SK-N-SH (cell line): ENCODE results near the gene QSER1. TPM values are rescaled to one million over a fixed set of nuclear protein-coding genes. Genes with fewer than 3 reads are reported as not detected.

Experiments used
- ELF1 ChIP-seq: IDR thresholded peaks from 2 replicates; pipeline ENCODE4 v1.4.0; 2012
- EZH2phosphoT487 ChIP-seq: fragments of 200-600 bp; sonication (generic); IDR thresholded peaks from 2 replicates; pipeline ENCODE4 v1.6.1; 2017; ENCODE audit warnings: low read depth, mixed run types, mild to moderate bottlenecking, antibody characterized with exemption, moderate library complexity, borderline replicate concordance
- FOXJ3 ChIP-seq: sonication (generic); formaldehyde crosslinking; IDR thresholded peaks from 2 replicates; pipeline ENCODE4 v1.5.1; 2020; ENCODE audit warnings: mild to moderate bottlenecking, missing genetic modification reagents
- GABPA ChIP-seq: IDR thresholded peaks from 2 replicates; pipeline ENCODE4 v1.4.0; 2012; ENCODE audit warnings: low read depth, mild to moderate bottlenecking
- GATA2 ChIP-seq: sonication (generic); formaldehyde crosslinking; IDR thresholded peaks from 2 replicates; pipeline ENCODE4 v1.5.0; 2020; ENCODE audit warnings: mild to moderate bottlenecking, missing genetic modification reagents
- MEF2A ChIP-seq: IDR thresholded peaks from 2 replicates; pipeline ENCODE4 v1.4.0; 2012; ENCODE audit warnings: low read depth, borderline replicate concordance
- MXI1 ChIP-seq: IDR thresholded peaks from 2 replicates; pipeline ENCODE4 v1.6.1; 2012; ENCODE audit warnings: mild to moderate bottlenecking, low read depth, low read length, improper control_type of control experiment
- NFIC ChIP-seq: IDR thresholded peaks from 2 replicates; pipeline ENCODE4 v1.4.0; 2012; ENCODE audit warnings: borderline replicate concordance
- POLR2AphosphoS5 ChIP-seq: IDR thresholded peaks from 2 replicates; pipeline ENCODE4 v1.6.1; 2012; ENCODE audit warnings: low read depth, low read length
- RAD21 ChIP-seq: IDR thresholded peaks from 2 replicates; pipeline ENCODE4 v1.6.1; 2012; ENCODE audit warnings: mild to moderate bottlenecking, low read length
- RCOR1 ChIP-seq: fragments of 150-350 bp; IDR thresholded peaks from 2 replicates; pipeline ENCODE4 v1.6.1; 2017; ENCODE audit warnings: antibody characterized with exemption, low read length
- RXRA ChIP-seq: IDR thresholded peaks from 2 replicates; pipeline ENCODE4 v1.4.0; 2012; ENCODE audit warnings: low read depth, mild to moderate bottlenecking, borderline replicate concordance
- SMC3 ChIP-seq: IDR thresholded peaks from 2 replicates; pipeline ENCODE4 v1.6.1; 2012; ENCODE audit warnings: low read depth, low read length, improper control_type of control experiment
- TAF1 ChIP-seq: IDR thresholded peaks from 2 replicates; pipeline ENCODE4 v1.6.1; 2012; ENCODE audit warnings: low read depth, mild to moderate bottlenecking, low read length, moderate library complexity, borderline replicate concordance
- TCF12 ChIP-seq: IDR thresholded peaks from 2 replicates; pipeline ENCODE4 v1.4.0; 2012
- TEAD4 ChIP-seq: IDR thresholded peaks from 2 replicates; pipeline ENCODE4 v1.4.0; 2012; ENCODE audit warnings: mild to moderate bottlenecking, borderline replicate concordance; ENCODE audit not compliant: insufficient read depth
- polyA plus RNA-seq, 3 experiments: library from polyadenylated mRNA; depleted of rRNA; stranded (reverse); fragments of >200 nt; gene quantifications; 2 replicates each; pipeline ENCODE4 v1.2.3, GENCODE V29; 2012
- TF ChIP-seq, protein P1 (sequence below): IDR thresholded peaks from 2 replicates; pipeline ENCODE4 v1.6.1; 2012; ENCODE audit warnings: mild to moderate bottlenecking, low read depth, low read length, moderate library complexity
- TF ChIP-seq, protein P2 (sequence below): IDR thresholded peaks from 2 replicates; pipeline ENCODE4 v1.4.0; 2012; ENCODE audit warnings: low read depth, borderline replicate concordance

Gene QSER1
- polyA plus RNA-seq, 1 of the 3 experiments (the other 2 are of a cell fraction): 4.2 TPM

DNA sequence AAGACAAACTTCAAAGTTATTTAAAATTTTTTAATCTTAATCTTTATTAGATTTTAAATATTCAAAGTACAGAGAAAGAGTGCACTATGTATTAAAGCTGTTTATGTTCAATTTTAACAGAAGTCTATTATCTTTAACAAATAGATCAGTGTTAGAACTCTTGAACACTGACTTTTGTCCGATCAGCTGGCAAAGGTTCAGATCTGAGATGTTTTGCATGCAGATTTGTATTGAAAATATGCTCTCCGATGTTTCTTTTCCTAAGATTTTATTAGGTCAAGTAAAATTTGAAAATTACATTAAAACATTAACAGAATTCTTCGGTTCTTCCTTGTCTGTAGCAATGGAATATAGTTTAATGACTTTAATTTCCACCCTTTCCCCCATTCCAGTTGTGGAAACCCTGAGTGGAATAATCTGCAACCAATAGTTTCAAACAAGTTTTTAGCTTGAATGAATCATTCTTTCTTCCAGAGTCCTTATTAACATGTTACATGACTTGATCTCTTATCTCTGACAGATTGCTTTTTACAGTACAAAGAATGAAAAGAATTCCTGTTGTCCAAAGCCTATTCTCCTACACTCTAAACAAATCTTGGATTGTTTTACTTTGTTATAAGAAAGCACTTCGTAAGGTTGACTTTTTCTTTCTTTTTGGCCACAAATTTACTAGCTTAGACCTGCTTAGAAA, 135.4 kb downstream of the QSER1 start (continued):
- no peak for TF ChIP-seq GATA2
- TF ChIP-seq GABPA: no peak
- no peak; the same call in 1 of the 2 replicates for TF ChIP-seq ELF1
- TF ChIP-seq NFIC: no peak; the same call in 1 of the 2 replicates
- no peak for TF ChIP-seq MXI1
- TF ChIP-seq FOXJ3 (CRISPR knock-in tag): no peak
- TF ChIP-seq RXRA: peak; percentile 38; the same call in 1 of the 2 replicates
- TF ChIP-seq SMC3: no peak
- TF ChIP-seq TAF1: no peak
- TF ChIP-seq TEAD4: peak; percentile 78; the same call in 1 of the 2 replicates
- no peak for TF ChIP-seq RCOR1
- peak; percentile 83 for TF ChIP-seq TCF12
- TF ChIP-seq MEF2A: no peak
- no peak for TF ChIP-seq EZH2phosphoT487
- no peak for TF ChIP-seq RAD21
- TF ChIP-seq POLR2AphosphoS5: 0 out of 2 replicates have a peak, but pooled peaks have one; percentile 28
- TF ChIP-seq, protein P1, sequence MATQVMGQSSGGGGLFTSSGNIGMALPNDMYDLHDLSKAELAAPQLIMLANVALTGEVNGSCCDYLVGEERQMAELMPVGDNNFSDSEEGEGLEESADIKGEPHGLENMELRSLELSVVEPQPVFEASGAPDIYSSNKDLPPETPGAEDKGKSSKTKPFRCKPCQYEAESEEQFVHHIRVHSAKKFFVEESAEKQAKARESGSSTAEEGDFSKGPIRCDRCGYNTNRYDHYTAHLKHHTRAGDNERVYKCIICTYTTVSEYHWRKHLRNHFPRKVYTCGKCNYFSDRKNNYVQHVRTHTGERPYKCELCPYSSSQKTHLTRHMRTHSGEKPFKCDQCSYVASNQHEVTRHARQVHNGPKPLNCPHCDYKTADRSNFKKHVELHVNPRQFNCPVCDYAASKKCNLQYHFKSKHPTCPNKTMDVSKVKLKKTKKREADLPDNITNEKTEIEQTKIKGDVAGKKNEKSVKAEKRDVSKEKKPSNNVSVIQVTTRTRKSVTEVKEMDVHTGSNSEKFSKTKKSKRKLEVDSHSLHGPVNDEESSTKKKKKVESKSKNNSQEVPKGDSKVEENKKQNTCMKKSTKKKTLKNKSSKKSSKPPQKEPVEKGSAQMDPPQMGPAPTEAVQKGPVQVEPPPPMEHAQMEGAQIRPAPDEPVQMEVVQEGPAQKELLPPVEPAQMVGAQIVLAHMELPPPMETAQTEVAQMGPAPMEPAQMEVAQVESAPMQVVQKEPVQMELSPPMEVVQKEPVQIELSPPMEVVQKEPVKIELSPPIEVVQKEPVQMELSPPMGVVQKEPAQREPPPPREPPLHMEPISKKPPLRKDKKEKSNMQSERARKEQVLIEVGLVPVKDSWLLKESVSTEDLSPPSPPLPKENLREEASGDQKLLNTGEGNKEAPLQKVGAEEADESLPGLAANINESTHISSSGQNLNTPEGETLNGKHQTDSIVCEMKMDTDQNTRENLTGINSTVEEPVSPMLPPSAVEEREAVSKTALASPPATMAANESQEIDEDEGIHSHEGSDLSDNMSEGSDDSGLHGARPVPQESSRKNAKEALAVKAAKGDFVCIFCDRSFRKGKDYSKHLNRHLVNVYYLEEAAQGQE: no peak
- TF ChIP-seq, protein P2, sequence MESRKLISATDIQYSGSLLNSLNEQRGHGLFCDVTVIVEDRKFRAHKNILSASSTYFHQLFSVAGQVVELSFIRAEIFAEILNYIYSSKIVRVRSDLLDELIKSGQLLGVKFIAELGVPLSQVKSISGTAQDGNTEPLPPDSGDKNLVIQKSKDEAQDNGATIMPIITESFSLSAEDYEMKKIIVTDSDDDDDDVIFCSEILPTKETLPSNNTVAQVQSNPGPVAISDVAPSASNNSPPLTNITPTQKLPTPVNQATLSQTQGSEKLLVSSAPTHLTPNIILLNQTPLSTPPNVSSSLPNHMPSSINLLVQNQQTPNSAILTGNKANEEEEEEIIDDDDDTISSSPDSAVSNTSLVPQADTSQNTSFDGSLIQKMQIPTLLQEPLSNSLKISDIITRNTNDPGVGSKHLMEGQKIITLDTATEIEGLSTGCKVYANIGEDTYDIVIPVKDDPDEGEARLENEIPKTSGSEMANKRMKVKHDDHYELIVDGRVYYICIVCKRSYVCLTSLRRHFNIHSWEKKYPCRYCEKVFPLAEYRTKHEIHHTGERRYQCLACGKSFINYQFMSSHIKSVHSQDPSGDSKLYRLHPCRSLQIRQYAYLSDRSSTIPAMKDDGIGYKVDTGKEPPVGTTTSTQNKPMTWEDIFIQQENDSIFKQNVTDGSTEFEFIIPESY: no peak
